Fibroblast of peridontal ligament (primary cell): ENCODE results near the gene NCR3LG1.
A peak's percentile ranks its signal among the peaks of the same experiment; 100 is the strongest.

Experiments
- DNase-seq: peaks from one replicate; pipeline ENCODE4 v3.0.0-alpha.2; 2010; ENCODE audit errors: extremely low read depth

The NCR3LG1 gene

GRCh38 chr11:17351510-17352176, at the start of gene NCR3LG1:
Gene NCR3LG1, plus strand, starts transcription at chr11:17351800. Its CDS starts 170 bp downstream, at chr11:17351970.
- DNase-seq = peak; percentile 74

- DNase-seq = peak; percentile 2
Observed at GRCh38 chr11:17313349-17314231, 38.0 kb upstream of the NCR3LG1 start.

GRCh38 chr11:17314232-17314547, 37.4 kb upstream of the NCR3LG1 start:
- peak; percentile 97 for DNase-seq

DNA sequence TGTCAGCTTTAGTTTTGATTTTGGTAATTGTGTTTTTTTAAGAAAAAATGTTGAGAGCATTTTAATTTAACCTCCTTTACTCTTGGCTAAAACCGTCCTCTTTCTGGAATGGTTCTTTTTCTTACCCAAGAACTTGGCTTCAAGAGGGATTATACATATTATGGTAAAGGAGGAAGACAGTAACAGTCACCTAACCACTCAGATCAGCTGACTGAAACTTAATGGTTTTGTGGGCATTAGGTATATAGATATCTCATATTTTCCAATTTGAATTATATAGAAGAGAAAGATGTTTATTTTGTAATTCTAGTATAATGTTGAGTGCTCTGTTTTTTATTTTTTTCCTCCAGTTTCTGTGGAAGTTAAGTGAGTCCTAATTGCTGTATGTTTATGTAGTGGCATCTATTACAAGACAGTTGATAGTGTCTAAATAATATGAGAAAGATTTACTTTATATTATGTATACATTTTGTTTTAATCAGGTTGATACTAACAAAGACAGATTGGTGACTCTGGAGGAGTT, 36.6 kb upstream of the NCR3LG1 start:
- peak; percentile 19 for DNase-seq

GRCh38 chr11:17328871-17329494, 22.6 kb upstream of the NCR3LG1 start:
- DNase-seq = no peak

- no peak for DNase-seq
Observed at GRCh38 chr11:17331669-17332068, 19.9 kb upstream of the NCR3LG1 start.

DNA sequence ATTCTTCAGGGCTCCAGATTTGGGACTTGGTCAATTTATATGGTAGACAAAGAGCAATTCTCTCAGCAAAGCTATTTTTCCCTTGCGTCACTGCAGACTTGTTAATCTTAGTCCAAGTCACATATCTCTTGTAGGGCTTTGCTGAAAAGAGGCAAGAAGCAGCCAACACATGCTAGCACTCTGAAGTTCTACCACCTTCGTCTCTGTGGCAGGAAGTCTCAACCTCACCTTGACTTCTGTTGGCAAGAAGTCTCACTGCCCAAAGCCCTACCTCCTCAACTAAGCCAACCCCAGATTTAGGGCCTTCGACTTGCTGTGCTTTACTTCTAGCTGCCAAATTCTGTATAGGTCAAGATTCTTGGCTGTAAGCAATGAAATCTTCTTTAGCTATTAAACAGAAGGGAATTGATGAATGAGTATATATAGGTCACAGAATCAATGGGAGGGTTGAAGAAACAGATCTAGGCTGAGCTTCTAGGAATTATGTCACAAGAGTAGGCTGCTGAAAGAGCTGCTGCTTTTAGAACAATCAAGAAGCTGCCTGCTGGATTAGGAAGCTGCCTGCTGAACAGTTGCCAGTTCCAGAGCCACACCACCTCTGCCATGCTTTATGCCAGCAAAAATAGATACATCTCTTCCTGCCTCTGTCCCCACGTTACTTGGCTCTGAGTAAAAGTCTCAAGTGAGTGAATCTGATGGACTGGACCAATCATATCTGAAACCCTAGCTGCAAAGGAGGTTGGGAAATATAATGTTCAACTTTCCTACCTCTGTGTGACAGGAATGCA, 17.6 kb upstream of the NCR3LG1 start:
- DNase-seq = no peak

DNA sequence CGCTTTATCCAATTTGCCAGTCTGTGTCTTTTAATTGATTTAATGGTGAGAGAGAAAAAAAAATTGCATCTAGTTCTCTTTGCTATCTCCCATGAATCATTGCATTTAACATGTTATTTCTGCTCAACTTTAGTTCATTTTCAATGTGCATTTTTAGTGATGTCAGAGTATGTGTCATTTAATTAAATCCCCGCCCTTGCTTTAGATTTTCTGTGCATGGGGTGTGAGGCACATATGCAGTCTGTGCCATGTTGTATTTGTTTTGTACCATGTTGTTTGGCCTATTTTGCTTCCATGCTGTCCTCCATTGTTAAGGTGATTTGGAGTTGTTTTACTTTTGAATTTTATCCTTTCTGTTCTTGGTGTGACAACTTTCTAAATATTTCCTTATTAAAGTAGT, 8.3 kb upstream of the NCR3LG1 start:
- DNase-seq = peak; percentile 22

- DNase-seq = peak; percentile 95
Observed at GRCh38 chr11:17343907-17344306, 7.7 kb upstream of the NCR3LG1 start.

- no peak for DNase-seq
Observed at GRCh38 chr11:17347676-17348075, 3.9 kb upstream of the NCR3LG1 start.

- no peak for DNase-seq
Observed at GRCh38 chr11:17350455-17351171, 987 bp upstream of the NCR3LG1 start.

- DNase-seq = no peak
Observed at GRCh38 chr11:17351172-17351509, 459 bp upstream of the NCR3LG1 start.

- DNase-seq = peak; percentile 67
Observed at GRCh38 chr11:17352950-17353820, 1.6 kb downstream of the NCR3LG1 start.

- no peak for DNase-seq
Observed at GRCh38 chr11:17353821-17354600, 2.4 kb downstream of the NCR3LG1 start.

DNA sequence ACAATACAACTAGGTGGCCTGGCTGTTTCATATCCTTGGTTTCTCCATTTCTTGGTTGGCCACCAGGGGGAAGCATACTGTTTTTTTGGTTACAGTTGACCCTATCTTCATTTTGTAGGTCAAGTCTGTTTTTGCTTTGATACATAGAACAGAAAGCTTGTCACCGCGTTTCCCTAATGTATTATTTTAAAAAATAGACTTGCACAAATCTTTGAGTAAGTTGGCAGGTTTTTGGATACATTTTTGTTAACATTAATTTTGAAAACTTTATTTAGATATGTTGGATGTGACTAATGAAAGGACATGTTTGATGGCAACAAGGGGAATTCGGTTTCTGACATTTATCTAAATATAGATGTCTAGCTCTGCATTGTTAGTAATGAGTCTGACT, 3.0 kb downstream of the NCR3LG1 start:
- peak; percentile 81 for DNase-seq

DNA sequence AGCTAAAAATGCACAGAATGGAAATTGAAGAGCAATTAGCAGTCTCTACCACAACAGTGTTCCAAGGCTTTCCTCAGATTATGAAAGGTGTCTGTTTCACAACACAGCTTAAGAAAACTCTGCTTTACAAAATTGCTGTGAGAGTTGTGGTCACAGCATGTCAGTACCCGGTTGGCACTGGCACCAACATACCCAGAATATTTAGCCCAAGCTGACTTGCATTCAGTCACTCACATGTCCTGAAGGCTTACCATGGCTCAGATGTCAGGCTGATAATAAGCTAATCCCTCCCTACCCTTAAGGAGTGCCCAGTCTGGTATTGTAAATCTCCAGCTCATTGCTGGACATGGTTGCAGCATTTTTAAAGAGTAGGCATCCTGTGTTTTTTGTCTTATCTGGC, 14.9 kb downstream of the NCR3LG1 start:
- DNase-seq = no peak

- no peak for DNase-seq
Observed at GRCh38 chr11:17368551-17368950, 17.0 kb downstream of the NCR3LG1 start.

- no peak for DNase-seq
Observed at GRCh38 chr11:17369094-17369493, 17.5 kb downstream of the NCR3LG1 start.

DNA sequence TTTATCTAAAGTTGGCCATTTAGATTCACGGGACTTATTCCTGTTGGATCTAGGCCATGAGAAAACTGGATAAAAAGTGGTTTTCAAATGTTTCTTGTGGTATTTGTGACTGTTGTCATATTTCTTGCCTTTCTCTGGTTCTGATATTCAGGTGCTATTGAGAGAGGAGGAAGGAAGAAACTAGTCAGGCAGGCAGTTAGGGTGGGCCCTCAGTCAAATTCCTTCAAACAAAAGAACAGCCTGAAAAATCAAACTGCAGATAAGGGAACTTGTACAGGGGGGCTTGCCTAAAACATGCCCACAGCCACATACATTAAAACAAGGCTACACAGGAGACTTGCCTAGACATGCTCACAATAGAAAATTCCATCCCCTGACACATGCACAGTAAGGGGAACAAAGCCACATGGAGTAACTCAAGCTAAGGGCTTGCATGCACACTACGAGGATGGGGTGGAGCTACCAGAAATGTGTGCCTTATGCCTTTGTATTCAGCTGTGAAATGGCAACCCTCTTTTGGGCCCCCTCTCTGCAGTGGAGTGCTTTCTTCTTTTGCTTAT, 18.2 kb downstream of the NCR3LG1 start:
- DNase-seq = no peak
